ENCODE data around the gene PDS5B.

PDS5B gene

GRCh38 chr13:32707471-32707870 is 121.2 kb downstream of the PDS5B start:
- H3K36me3 ChIP-seq (ENCODE audit: control insufficient read depth in 2 of 2, insufficient read depth in 1 of 2, low read length in 2 of 2): peaks cover 0 to 18% of the 10 kb centered on the region in 2 experiments
- ChIA-PET POLR2A (no interaction called here), CTCF (interaction anchor here (1.6 kb wide), 1 partner anchor 38 kb away, joined by 7 read pairs; no protein-coding TSS in a partner anchor)
- H3K4me3 ChIP-seq (ENCODE audit: low read depth, low read length): no peak overlapping the region
- H3K27ac ChIP-seq (ENCODE audit: extremely low read depth, low read depth, low read length): no peak overlapping the region
- no peak for TF ChIP-seq ZNF394 (tag by site-specific recombination; IDR thresholded peaks at IDR 0.05; ENCODE audit: borderline replicate concordance)
- TF ChIP-seq MZF1 (tag by site-specific recombination; IDR thresholded peaks at IDR 0.05; ENCODE audit: borderline replicate concordance): no peak
- no peak for TF ChIP-seq ZNF654 (tag by site-specific recombination; IDR thresholded peaks at IDR 0.05; ENCODE audit: low read depth)
- TF ChIP-seq SP3 (tag by site-specific recombination; IDR thresholded peaks at IDR 0.05): no peak
- no peak for TF ChIP-seq ZNF521 (tag by site-specific recombination; IDR thresholded peaks at IDR 0.05)
- TF ChIP-seq ZNF274 (IDR thresholded peaks at IDR 0.05; ENCODE audit: low read length): no peak
- TF ChIP-seq ZNF274 (tag by site-specific recombination; IDR thresholded peaks at IDR 0.05; ENCODE audit: borderline replicate concordance): no peak
- no peak for TF ChIP-seq ZNF658 (tag by site-specific recombination; IDR thresholded peaks at IDR 0.05)
- no peak for TF ChIP-seq KLF7 (tag by site-specific recombination; IDR thresholded peaks at IDR 0.05; ENCODE audit: borderline replicate concordance)
- TF ChIP-seq ZNF155 (tag by site-specific recombination; IDR thresholded peaks at IDR 0.05): no peak
- TF ChIP-seq KLF16 (tag by site-specific recombination; IDR thresholded peaks at IDR 0.05): no peak
- no peaks in the 10 kb centered on the region for H3K9me3 ChIP-seq (ENCODE audit: control insufficient read depth, insufficient read depth, low read depth, low read length)
- no peaks in the 10 kb centered on the region for H3K4me1 ChIP-seq (ENCODE audit: control insufficient read depth, insufficient read depth, low read length)

- no peaks in the 10 kb centered on the region for H3K9me3 ChIP-seq (ENCODE audit: control insufficient read depth, insufficient read depth, low read depth, low read length)
- TF ChIP-seq TCF7L2 (IDR thresholded peaks at IDR 0.05; ENCODE audit: borderline replicate concordance, low read depth, low read length) (no peak), ZNF514 (tag by site-specific recombination; IDR thresholded peaks at IDR 0.05) (no peak), ZNF521 (tag by site-specific recombination; IDR thresholded peaks at IDR 0.05) (no peak), ZNF391 (tag by site-specific recombination; IDR thresholded peaks at IDR 0.05; ENCODE audit: borderline replicate concordance, low read depth) (no peak), ZBTB11 (tag by site-specific recombination; conservative IDR thresholded peaks at IDR 0.05; ENCODE audit: low read depth) (no peak), ZNF707 (tag by site-specific recombination; IDR thresholded peaks at IDR 0.05) (no peak), KLF8 (tag by site-specific recombination; IDR thresholded peaks at IDR 0.05) (no peak), ZNF423 (tag by site-specific recombination; IDR thresholded peaks at IDR 0.05) (no peak), SCRT1 (tag by site-specific recombination; IDR thresholded peaks at IDR 0.05; ENCODE audit: borderline replicate concordance) (no peak), PRDM4 (tag by site-specific recombination; IDR thresholded peaks at IDR 0.05) (no peak), KLF16 (tag by site-specific recombination; IDR thresholded peaks at IDR 0.05) (no peak), ZNF777 (tag by site-specific recombination; IDR thresholded peaks at IDR 0.05; ENCODE audit: borderline replicate concordance) (no peak), ZNF626 (tag by site-specific recombination; IDR thresholded peaks at IDR 0.05) (no peak), EGR2 (tag by site-specific recombination; IDR thresholded peaks at IDR 0.05; ENCODE audit: low read depth) (no peak), ZNF645 (tag by site-specific recombination; IDR thresholded peaks at IDR 0.05) (no peak), ZNF513 (tag by site-specific recombination; IDR thresholded peaks at IDR 0.05) (no peak), ZNF561 (tag by site-specific recombination; IDR thresholded peaks at IDR 0.05; ENCODE audit: borderline replicate concordance) (no peak), IKZF3 (tag by site-specific recombination; IDR thresholded peaks at IDR 0.05) (no peak), BCL11A (tag by site-specific recombination; IDR thresholded peaks at IDR 0.05; ENCODE audit: low read depth) (no peak), HOXA7 (CRISPR knock-in tag; IDR thresholded peaks at IDR 0.05; ENCODE audit: borderline replicate concordance) (no peak)
- POLR2A ChIA-PET: no interaction called here
- CTCF ChIA-PET: no interaction called here
- H3K4me3 ChIP-seq (ENCODE audit: low read depth, low read length): no peak overlapping the region
- peaks cover 0 to 23% of the 10 kb centered on the region in 2 experiments for H3K36me3 ChIP-seq (ENCODE audit: control insufficient read depth in 2 of 2, insufficient read depth in 1 of 2, low read length in 2 of 2)
- no peaks in the 10 kb centered on the region for H3K4me1 ChIP-seq (ENCODE audit: control insufficient read depth, insufficient read depth, low read length)
- no peak overlapping the region for H3K27ac ChIP-seq (ENCODE audit: extremely low read depth, low read depth, low read length)
These were observed 127.1 kb downstream of the PDS5B start for GRCh38 chr13:32713397-32713796.

Data from HEK293 (cell line).